ENCODE data around the gene PCED1B.
"Not testable (repeated sequence)": the region's sequence is repeated elsewhere in the genome, so short reads cannot be mapped to it uniquely, and the experiment has no call there.

The PCED1B gene

GRCh38 chr12:47271800-47272239 is 192.4 kb downstream of the PCED1B start:
- no peak for DNase-seq (ENCODE audit: low spot score)

GRCh38 chr12:47272412-47273190 is 193.2 kb downstream of the PCED1B start:
- DNase-seq (ENCODE audit: low spot score): peak; percentile 26
- FAIRE-seq: no peak

More at GRCh38 chr12:47271800-47272239, 192.4 kb downstream of the PCED1B start:
- FAIRE-seq: no peak

GRCh38 chr12:47273191-47273626 is 193.8 kb downstream of the PCED1B start:
- FAIRE-seq (no peak), DNase-seq (ENCODE audit: low spot score) (no peak)

GRCh38 chr12:47274760-47275159 is 195.3 kb downstream of the PCED1B start:
- DNase-seq (ENCODE audit: low spot score): no peak
- no peak for FAIRE-seq

- FAIRE-seq: no peak
Observed at GRCh38 chr12:47276253-47276620, 196.8 kb downstream of the PCED1B start.

GRCh38 chr12:47276621-47277309 is 197.3 kb downstream of the PCED1B start:
- peak; percentile 54 for DNase-seq (ENCODE audit: low spot score)

More at GRCh38 chr12:47276253-47276620, 196.8 kb downstream of the PCED1B start:
- no peak for DNase-seq (ENCODE audit: low spot score)

GRCh38 chr12:47277972-47278448 is 198.6 kb downstream of the PCED1B start:
- FAIRE-seq: peak; percentile 85
- peak; percentile 95 for DNase-seq (ENCODE audit: low spot score)

More at GRCh38 chr12:47276621-47277309, 197.3 kb downstream of the PCED1B start:
- FAIRE-seq: no peak

- DNase-seq (ENCODE audit: low spot score); FAIRE-seq: not testable (repeated sequence)
Observed at GRCh38 chr12:47279758-47280157, 200.3 kb downstream of the PCED1B start.

GRCh38 chr12:47280543-47281300 is 201.3 kb downstream of the PCED1B start:
- no peak for FAIRE-seq
- no peak for DNase-seq (ENCODE audit: low spot score)

- FAIRE-seq: peak; percentile 21
- DNase-seq (ENCODE audit: low spot score): peak; percentile 67
Observed at GRCh38 chr12:47281667-47282171, 202.3 kb downstream of the PCED1B start.

- FAIRE-seq (no peak), DNase-seq (ENCODE audit: low spot score) (no peak)
Observed at GRCh38 chr12:47282206-47282605, 202.8 kb downstream of the PCED1B start.
